Ascending aorta (tissue), 2 donors: Measurements from ENCODE around the gene ZSWIM1. TPM values are rescaled to one million over a fixed set of nuclear protein-coding genes. Genes with fewer than 3 reads are reported as not detected.

Experiments used
- DNase-seq, 2 donors: peaks; one replicate each; pipeline ENCODE4 v3.0.0-alpha.2; 2019; ENCODE audit warnings: low spot score in 2 of 2
- H3K27ac ChIP-seq, 2 donors: fragments of 200-600 bp; sonication (generic); one replicate each; pipeline ENCODE4 v1.5.1; 2016 to 2017; ENCODE audit warnings: mild to moderate bottlenecking in 1 of 2
- H3K27me3 ChIP-seq: fragments of 200-600 bp; sonication (generic); one replicate; pipeline ENCODE4 v1.5.1; 2017
- H3K36me3 ChIP-seq, 2 donors: fragments of 200-600 bp; sonication (generic); one replicate each; pipeline ENCODE4 v1.5.1; 2016
- H3K4me1 ChIP-seq, 2 donors: fragments of 200-600 bp; sonication (generic); one replicate each; pipeline ENCODE4 v1.5.1; 2016 to 2017; ENCODE audit warnings: mild to moderate bottlenecking in 1 of 2
- H3K4me3 ChIP-seq, 2 donors: fragments of 200-600 bp; sonication (generic); one replicate each; pipeline ENCODE4 v1.5.1; 2016 to 2017; ENCODE audit warnings: mild to moderate bottlenecking in 1 of 2
- H3K9me3 ChIP-seq, 2 donors: fragments of 200-600 bp; sonication (generic); one replicate each; pipeline ENCODE4 v1.5.1; 2016
- intact Hi-C: fragments of 100-400 bp; cut with DNase I; formaldehyde crosslinking; loops from one replicate; pipeline ENCODE4 v1.15.1; 2023
- total RNA-seq: library from RNA; depleted of rRNA; stranded (reverse); fragments of >200 nt; gene quantifications from one replicate; pipeline ENCODE4 v1.1.0, GENCODE V29; 2016
- TF ChIP-seq, protein P1 (sequence below), 3 experiments: fragments of 200-600 bp in 2 of 3; fragments of 450-650 bp in 1 of 3; sonication (generic) in 2 of 3; IDR thresholded peaks; one replicate each; pipeline ENCODE4 v1.5.1; 2016 to 2019; ENCODE audit warnings: antibody characterized with exemption in 3 of 3, mild to moderate bottlenecking in 1 of 3, moderate library complexity in 1 of 3

Gene ZSWIM1
- total RNA-seq, 1 donor from 2014 or later, result 3.5 TPM

DNA sequence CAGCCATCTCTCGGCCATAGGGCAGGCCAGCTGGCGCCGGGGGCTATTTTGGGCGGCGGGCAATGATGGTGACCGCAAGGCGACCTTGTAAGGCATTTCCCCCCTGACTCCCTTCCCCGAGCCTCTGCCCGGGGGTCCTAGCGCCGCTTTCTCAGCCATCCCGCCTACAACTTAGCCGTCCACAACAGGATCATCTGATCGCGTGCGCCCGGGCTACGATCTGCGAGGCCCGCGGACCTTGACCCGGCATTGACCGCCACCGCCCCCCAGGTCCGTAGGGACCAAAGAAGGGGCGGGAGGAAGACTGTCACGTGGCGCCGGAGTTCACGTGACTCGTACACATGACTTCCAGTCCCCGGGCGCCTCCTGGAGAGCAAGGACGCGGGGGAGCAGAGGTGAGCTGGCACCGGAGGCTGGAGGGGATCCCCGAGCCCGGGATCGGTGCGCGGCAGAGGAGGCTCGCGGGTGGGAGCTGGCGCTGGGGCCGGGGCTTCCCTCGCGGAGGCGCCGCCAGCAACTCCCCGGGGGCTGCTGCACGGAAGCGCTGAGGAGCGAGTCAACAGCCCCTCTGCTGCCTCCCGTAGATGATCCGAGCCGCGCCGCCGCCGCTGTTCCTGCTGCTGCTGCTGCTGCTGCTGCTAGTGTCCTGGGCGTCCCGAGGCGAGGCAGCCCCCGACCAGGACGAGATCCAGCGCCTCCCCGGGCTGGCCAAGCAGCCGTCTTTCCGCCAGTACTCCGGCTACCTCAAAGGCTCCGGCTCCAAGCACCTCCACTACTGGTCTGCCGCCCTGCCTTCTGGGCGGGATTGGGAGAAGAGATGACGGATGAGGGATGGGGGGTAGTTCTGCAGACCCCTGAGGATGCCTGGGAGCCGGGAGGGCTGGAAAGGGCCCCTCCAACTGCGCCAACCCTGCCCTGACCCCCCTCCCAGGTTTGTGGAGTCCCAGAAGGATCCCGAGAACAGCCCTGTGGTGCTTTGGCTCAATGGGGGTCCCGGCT is 10.3 kb downstream of the ZSWIM1 start, which contains the start of the genes CTSA and NEURL2:
TSS of gene CTSA (plus strand) at position 351 of the 999 bp plus-strand sequence. CDS start at position 585, 234 bp downstream.
TSS of gene NEURL2 (minus strand) at position 224 of the 999 bp plus-strand sequence. CDS start at position 7, 217 bp downstream.
- intact Hi-C loops, result loop anchor here (1.0 to 2.0 kb wide), 6 partner anchors 19 to 92 kb away; partner anchors contain the start of genes ACOT8, PCIF1 and ZSWIM3
- H3K27me3 ChIP-seq, result no peaks in the 10 kb centered on the region
- H3K4me1 ChIP-seq, result peaks cover 8 to 12% of the 10 kb centered on the region in 2 donors
- peaks cover 20 to 40% of the 10 kb centered on the region in 2 donors for H3K36me3 ChIP-seq
- peak within 1 kb of the TSS; percentile 71 to 87 for H3K4me3 ChIP-seq
- peak; percentile 76 to 96 for DNase-seq
- peak within 1 kb of the TSS; percentile 68 to 71 for H3K27ac ChIP-seq
- H3K9me3 ChIP-seq, result no peaks in the 10 kb centered on the region
- TF ChIP-seq, protein P1, sequence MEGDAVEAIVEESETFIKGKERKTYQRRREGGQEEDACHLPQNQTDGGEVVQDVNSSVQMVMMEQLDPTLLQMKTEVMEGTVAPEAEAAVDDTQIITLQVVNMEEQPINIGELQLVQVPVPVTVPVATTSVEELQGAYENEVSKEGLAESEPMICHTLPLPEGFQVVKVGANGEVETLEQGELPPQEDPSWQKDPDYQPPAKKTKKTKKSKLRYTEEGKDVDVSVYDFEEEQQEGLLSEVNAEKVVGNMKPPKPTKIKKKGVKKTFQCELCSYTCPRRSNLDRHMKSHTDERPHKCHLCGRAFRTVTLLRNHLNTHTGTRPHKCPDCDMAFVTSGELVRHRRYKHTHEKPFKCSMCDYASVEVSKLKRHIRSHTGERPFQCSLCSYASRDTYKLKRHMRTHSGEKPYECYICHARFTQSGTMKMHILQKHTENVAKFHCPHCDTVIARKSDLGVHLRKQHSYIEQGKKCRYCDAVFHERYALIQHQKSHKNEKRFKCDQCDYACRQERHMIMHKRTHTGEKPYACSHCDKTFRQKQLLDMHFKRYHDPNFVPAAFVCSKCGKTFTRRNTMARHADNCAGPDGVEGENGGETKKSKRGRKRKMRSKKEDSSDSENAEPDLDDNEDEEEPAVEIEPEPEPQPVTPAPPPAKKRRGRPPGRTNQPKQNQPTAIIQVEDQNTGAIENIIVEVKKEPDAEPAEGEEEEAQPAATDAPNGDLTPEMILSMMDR (IDR thresholded peaks at IDR 0.05), result no peak

DNA sequence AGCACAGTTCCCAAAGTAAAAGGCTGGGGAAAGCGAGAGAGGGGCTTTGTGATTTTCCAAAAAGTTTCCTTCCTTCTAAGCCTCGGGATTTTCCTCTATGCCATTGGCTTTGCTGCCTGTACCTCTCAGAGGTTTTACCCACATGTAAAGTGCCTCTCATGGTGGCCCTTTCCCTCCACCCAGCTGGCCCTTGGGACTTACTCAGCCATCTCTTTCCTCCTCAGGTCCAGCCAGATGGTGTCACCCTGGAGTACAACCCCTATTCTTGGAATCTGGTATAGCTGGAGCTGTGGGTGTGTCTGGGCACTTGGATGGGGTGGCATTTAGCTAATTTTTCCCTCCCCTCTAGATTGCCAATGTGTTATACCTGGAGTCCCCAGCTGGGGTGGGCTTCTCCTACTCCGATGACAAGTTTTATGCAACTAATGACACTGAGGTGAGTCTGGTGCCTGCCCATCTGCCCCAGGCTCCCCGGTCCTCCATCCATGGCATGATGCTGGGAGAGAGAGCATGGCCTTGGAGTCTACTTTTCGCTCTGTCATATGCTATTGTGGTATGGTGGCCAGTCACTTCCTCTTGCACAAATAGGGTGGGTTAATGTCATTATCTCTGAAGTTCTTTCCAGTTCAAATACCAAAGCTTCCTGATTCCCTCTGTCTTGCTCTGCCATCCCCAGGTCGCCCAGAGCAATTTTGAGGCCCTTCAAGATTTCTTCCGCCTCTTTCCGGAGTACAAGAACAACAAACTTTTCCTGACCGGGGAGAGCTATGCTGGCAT is 11.2 kb downstream of the ZSWIM1 start:
- Histone ChIP-seq H3K9me3 (no peaks in the 10 kb centered on the region), H3K4me1 (peaks cover 8 to 12% of the 10 kb centered on the region in 2 donors), H3K27ac (peak overlapping the region in 1 of 2 donors; percentile 71), H3K36me3 (peaks cover 27 to 40% of the 10 kb centered on the region in 2 donors), H3K4me3 (peak overlapping the region; percentile 71 to 87), H3K27me3 (no peaks in the 10 kb centered on the region)
- intact Hi-C loops, result no loop called here
- no peak for DNase-seq
- TF ChIP-seq, protein P1 (IDR thresholded peaks at IDR 0.05), result no peak

DNA sequence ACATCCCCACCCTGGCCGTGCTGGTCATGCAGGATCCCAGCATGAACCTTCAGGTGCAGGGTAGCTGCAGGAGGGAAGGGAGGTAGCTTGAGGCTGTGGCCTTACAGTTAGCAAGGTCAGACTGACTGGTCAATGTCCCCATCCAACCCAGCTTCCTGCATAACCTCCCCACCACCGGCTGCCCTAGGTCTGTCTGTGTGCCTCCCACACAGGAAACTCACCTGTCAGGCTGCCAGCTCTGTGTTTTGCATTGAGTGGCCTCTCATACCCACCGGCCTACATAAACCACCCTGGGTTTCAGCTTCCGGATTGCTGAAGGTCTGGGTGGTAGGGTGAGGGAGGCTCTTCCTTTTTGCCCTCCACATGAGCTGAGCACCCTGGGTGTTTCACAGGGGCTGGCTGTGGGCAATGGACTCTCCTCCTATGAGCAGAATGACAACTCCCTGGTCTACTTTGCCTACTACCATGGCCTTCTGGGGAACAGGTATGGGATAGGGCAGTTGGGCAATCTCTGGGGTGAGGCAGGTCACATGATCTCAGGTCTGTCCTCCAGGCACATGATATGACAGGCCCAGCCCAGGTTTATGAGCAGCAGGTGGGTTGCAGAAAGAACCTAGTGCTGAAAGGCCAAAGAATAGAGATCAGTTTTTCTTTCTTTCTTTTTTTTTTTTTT is 11.9 kb downstream of the ZSWIM1 start:
- no peak for DNase-seq
- H3K36me3 ChIP-seq, result peaks cover 33 to 41% of the 10 kb centered on the region in 2 donors
- intact Hi-C loops, result no loop called here
- H3K4me3 ChIP-seq, result no peak overlapping the region
- TF ChIP-seq, protein P1 (IDR thresholded peaks at IDR 0.05), result no peak
- H3K9me3 ChIP-seq, result no peaks in the 10 kb centered on the region
- peaks cover 8 to 12% of the 10 kb centered on the region in 2 donors for H3K4me1 ChIP-seq
- H3K27ac ChIP-seq, result no peak overlapping the region
- H3K27me3 ChIP-seq, result no peaks in the 10 kb centered on the region

DNA sequence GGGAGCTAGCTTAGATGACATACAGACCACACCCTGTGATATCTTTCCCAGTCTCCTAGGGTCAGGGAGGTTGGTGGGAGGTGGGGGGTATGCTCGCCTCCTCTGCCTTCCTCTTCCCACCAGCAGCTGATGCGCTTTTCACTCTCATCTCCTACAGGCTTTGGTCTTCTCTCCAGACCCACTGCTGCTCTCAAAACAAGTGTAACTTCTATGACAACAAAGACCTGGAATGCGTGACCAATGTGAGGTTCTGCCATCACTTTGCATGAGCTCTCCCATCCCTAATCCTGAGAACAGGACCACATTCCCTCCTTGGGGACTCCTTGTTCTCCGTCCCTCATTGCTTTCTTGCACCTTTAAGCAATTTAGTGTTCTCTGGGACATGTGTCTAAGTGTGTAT is 12.8 kb downstream of the ZSWIM1 start:
- TF ChIP-seq, protein P1 (IDR thresholded peaks at IDR 0.05), result no peak
- no peaks in the 10 kb centered on the region for H3K27me3 ChIP-seq
- no peak overlapping the region for H3K27ac ChIP-seq
- H3K4me1 ChIP-seq, result peaks cover 8 to 12% of the 10 kb centered on the region in 2 donors
- H3K36me3 ChIP-seq, result peaks cover 41 to 50% of the 10 kb centered on the region in 2 donors
- intact Hi-C loops, result no loop called here
- no peaks in the 10 kb centered on the region for H3K9me3 ChIP-seq
- no peak overlapping the region for H3K4me3 ChIP-seq
- DNase-seq, result no peak

DNA sequence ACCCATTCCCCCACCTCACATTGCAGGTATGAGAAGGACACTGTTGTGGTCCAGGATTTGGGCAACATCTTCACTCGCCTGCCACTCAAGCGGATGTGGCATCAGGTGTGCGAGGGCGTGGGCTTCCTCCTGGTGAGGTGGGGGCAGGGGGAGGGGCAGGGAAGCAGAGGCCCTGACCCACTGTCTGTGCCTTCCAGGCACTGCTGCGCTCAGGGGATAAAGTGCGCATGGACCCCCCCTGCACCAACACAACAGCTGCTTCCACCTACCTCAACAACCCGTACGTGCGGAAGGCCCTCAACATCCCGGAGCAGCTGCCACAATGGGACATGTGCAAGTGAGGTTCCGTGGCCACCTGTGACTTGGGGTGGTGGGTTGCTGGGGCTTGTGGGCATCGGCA is 13.8 kb downstream of the ZSWIM1 start:
- Histone ChIP-seq H3K36me3 (peaks cover 49 to 57% of the 10 kb centered on the region in 2 donors), H3K4me1 (peaks cover 6 to 8% of the 10 kb centered on the region in 2 donors), H3K27ac (no peak overlapping the region), H3K4me3 (no peak overlapping the region), H3K27me3 (no peaks in the 10 kb centered on the region), H3K9me3 (no peaks in the 10 kb centered on the region)
- intact Hi-C loops, result no loop called here
- DNase-seq, result no peak
- TF ChIP-seq, protein P1 (IDR thresholded peaks at IDR 0.05), result no peak
